Left lung (tissue), 10 donors: ENCODE data around the gene ACTL6B. TPM values are rescaled to one million over a fixed set of nuclear protein-coding genes. Genes with fewer than 3 reads are reported as not detected.

Source experiments
- ATAC-seq: fragments of 200-7000 bp; cut with Tn5 transposase; one replicate; pipeline ENCODE4 v1.9.1; 2020; ENCODE audit warnings: moderate library complexity
- DNase-seq, 4 donors: peaks; one replicate each; pipeline ENCODE4 v3.0.0-alpha.2; 2013 to 2020
- H3K27ac ChIP-seq, 2 donors: fragments of 200-600 bp; sonication (generic) in 1 of 2; one replicate each; pipeline versions ENCODE4 v1.5.0 to v1.8.0; 2020 to 2021
- H3K27me3 ChIP-seq, 2 donors: fragments of 200-600 bp; sonication (generic) in 1 of 2; one replicate each; pipeline versions ENCODE4 v1.5.0 to v1.8.0; 2020 to 2021
- H3K36me3 ChIP-seq, 2 donors: fragments of 200-600 bp; sonication (generic) in 1 of 2; one replicate each; pipeline versions ENCODE4 v1.5.0 to v1.8.0; 2020 to 2021
- H3K4me1 ChIP-seq, 2 donors: fragments of 200-600 bp; one replicate each; pipeline ENCODE4 v1.8.0; 2021
- H3K4me3 ChIP-seq, 2 donors: fragments of 200-600 bp; sonication (generic) in 1 of 2; one replicate each; pipeline versions ENCODE4 v1.5.0 to v1.8.0; 2020 to 2021; ENCODE audit warnings: mild to moderate bottlenecking in 1 of 2
- H3K9me3 ChIP-seq, 2 donors: fragments of 200-600 bp; sonication (generic) in 1 of 2; one replicate each; pipeline versions ENCODE4 v1.5.0 to v1.8.0; 2020 to 2021
- intact Hi-C, 2 donors: fragments of 100-400 bp; cut with DNase I; formaldehyde crosslinking; loops; one replicate each; pipeline versions ENCODE4 v1.11.2 to v1.14.2; 2022
- polyA plus RNA-seq, 6 donors: library from polyadenylated mRNA; unstranded; fragments of 120-200 nt; gene quantifications; one replicate each; pipeline ENCODE4 v1.2.1, GENCODE V29; 2013; ENCODE audit not compliant: insufficient read length in 6 of 6
- total RNA-seq, 2 donors: library from RNA; stranded (reverse); fragmentation: NEBNext Ultra II Directional; extraction: Animal tissue kit (Norgen Biotek cat#: 25700); gene quantifications; one replicate each; pipeline ENCODE4 v1.2.1, GENCODE V29; 2021
- TF ChIP-seq, protein P1 (sequence below), 2 donors: fragments of 200-600 bp; sonication (generic) in 1 of 2; IDR thresholded peaks; one replicate each; pipeline versions ENCODE4 v1.5.0 to v1.8.0; 2021; ENCODE audit warnings: antibody characterized with exemption in 2 of 2
- donor health status: DM: no; HTN: yes; CAD: no.
- donor health status: DM: no; HTN: no; CAD: no.

Gene ACTL6B
- total and polyA plus RNA-seq, 8 donors: 0.17 to 0.20 TPM; not detected in 6

DNA sequence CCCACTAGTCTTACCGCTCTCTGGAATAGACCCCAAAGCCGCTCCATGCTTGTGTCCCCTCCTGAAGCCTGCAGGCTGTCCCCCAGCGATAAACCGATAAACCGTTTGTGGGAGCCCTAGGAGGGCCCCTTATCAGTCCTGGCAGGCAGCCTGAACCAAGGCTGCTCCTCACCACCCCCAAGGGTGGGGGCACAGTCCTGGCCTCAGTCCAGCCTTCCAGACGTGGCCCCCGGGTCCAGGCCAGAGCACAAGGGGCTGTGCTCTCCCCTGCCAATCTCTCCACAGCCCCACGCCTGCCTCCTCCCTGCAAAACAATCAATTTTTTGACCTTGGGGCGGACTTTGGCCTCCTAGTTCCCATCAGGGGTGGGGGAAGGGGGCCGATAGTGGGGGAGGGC is 14.8 kb downstream of the ACTL6B start, which contains the start of gene TFR2:
Gene TFR2 (minus strand): TSS at position 90 of the 397 bp plus-strand sequence. CDS start 43 bp downstream, at position 47.
- DNase-seq (no peak), ATAC-seq (no peak)
- no peaks in the 10 kb centered on the region for H3K36me3 ChIP-seq
- H3K27ac ChIP-seq: no peak within 1 kb of the TSS
- H3K4me1 ChIP-seq: no peaks in the 10 kb centered on the region
- H3K27me3 ChIP-seq: peaks cover 0 to 58% of the 10 kb centered on the region in 2 donors
- intact Hi-C loops: no loop called here
- no peak within 1 kb of the TSS for H3K4me3 ChIP-seq
- TF ChIP-seq, protein P1, sequence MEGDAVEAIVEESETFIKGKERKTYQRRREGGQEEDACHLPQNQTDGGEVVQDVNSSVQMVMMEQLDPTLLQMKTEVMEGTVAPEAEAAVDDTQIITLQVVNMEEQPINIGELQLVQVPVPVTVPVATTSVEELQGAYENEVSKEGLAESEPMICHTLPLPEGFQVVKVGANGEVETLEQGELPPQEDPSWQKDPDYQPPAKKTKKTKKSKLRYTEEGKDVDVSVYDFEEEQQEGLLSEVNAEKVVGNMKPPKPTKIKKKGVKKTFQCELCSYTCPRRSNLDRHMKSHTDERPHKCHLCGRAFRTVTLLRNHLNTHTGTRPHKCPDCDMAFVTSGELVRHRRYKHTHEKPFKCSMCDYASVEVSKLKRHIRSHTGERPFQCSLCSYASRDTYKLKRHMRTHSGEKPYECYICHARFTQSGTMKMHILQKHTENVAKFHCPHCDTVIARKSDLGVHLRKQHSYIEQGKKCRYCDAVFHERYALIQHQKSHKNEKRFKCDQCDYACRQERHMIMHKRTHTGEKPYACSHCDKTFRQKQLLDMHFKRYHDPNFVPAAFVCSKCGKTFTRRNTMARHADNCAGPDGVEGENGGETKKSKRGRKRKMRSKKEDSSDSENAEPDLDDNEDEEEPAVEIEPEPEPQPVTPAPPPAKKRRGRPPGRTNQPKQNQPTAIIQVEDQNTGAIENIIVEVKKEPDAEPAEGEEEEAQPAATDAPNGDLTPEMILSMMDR (IDR thresholded peaks at IDR 0.05): no peak
- no peaks in the 10 kb centered on the region for H3K9me3 ChIP-seq

DNA sequence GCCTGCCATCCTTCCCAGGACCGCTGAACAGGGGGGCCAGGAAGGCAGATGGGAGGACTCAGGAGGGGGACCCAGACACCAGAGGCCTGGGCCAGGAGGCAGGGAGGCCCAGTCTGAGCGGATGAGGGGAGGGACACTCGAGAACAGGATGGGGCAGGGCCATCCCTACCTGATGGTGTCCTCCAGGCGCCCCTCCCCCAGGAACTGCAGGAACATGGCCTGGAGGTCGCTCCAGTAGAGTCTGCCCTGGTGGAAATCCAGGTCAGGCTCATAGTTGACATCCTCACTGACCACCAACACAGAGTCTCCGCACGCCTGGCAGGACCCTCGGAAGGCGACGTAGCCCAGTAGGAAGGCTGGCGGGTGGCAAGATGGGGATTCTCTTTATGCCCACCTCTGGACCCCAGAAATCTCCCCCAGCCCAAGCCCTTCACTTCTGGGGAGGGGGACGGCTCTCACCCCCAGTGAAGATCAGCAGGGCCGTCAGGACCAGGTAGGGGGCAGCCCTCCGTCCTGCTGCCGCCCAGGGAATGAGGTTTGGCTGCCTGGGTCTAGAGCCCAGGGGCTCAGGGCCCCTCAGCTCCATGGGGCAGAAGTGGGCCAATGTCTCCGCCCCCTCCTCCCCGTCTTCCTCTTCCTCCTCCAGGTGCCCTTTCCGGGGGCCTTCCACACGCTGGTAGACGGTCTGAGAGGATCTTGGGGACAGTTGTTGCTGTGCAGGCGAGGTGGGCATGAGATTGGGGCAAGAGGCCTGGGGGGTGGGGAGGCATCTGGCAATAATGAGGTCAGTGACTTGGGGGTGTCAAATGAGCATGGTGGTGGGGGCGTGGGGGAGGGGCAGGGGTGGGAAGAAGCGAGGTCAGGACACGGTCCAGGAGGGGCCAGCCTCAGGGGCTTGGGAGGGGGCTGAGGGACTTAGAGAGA is 15.5 kb downstream of the ACTL6B start:
- H3K36me3 ChIP-seq: no peaks in the 10 kb centered on the region
- H3K27me3 ChIP-seq: peaks cover 0 to 51% of the 10 kb centered on the region in 2 donors
- no peak overlapping the region for H3K27ac ChIP-seq
- no peaks in the 10 kb centered on the region for H3K9me3 ChIP-seq
- no peak for DNase-seq
- intact Hi-C loops: no loop called here
- H3K4me3 ChIP-seq: no peak overlapping the region
- H3K4me1 ChIP-seq: no peaks in the 10 kb centered on the region
- TF ChIP-seq, protein P1 (IDR thresholded peaks at IDR 0.05): no peak
- no peak for ATAC-seq

DNA sequence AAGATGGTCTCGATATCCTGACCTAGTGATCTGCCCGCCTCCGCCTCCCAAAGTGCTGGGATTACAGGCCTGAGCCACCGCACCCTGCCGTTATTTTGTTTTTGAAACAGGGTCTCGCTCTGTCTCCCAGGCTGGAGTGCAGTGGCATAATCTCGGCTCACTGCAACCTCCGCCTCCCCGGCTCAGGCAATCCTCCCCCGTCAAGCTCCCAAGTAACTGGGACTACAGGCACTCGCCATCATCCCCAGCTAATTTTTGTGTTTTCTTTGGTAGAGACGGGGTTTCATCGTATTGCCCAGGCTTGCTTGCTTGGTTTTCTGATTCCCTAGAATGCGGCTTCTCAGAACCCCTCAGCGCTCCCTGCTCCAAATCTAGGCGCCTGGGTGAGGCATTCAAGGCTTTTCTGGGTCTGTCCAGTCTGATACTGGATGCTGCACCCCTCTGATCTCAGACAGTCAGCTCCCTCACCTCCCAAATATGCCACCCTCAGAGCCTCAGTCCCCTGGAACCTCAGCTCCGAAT is 16.2 kb downstream of the ACTL6B start:
- no peaks in the 10 kb centered on the region for H3K9me3 ChIP-seq
- H3K4me3 ChIP-seq: no peak overlapping the region
- intact Hi-C loops: no loop called here
- DNase-seq: no peak
- no peaks in the 10 kb centered on the region for H3K4me1 ChIP-seq
- no peak overlapping the region for H3K27ac ChIP-seq
- TF ChIP-seq, protein P1 (IDR thresholded peaks at IDR 0.05): no peak
- H3K36me3 ChIP-seq: no peaks in the 10 kb centered on the region
- H3K27me3 ChIP-seq: peaks cover 0 to 48% of the 10 kb centered on the region in 2 donors
- no peak for ATAC-seq

DNA sequence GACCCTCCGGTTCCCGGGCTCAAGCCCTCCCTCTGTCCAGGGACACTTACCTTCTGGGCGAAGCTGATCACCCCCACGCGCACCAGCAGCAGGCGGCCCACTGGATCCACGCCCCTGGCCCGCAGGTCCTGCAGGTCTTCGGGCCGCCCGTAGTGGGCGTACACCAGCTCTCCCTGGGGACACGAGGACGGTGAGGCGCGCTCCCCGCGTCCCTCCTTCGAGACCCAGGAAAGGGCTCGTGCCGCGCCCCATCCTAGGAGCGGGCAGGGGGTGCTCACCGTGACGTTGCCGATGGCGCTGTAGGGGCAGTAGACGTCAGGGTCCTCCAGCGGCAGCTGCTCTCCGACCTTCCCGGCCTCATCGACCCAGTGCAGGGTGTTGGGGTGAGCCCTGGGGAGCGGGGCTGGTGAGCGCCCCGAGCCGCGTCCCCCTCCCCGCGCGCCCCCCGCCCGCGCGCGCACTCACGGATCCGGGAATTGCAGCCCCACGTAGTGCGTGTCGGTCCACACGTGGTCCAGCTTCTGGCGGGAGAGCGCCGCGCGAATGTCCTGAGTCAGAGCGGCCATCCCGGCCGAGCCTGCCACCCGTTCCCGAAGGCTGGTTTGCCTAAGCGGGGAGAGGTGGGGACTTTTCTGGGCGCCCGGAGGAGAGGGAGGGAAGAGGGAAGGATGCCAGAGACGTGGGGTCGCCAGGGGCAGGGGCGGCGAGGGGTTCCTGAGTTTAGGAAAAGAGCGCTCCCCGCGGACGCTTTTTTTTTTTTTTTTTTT is 23.1 kb downstream of the ACTL6B start:
- Histone ChIP-seq H3K9me3 (no peaks in the 10 kb centered on the region), H3K4me1 (peaks cover 4 to 7% of the 10 kb centered on the region in 2 donors), H3K27me3 (peaks cover 0 to 33% of the 10 kb centered on the region in 2 donors), H3K4me3 (peak overlapping the region; percentile 35 to 52), H3K27ac (no peak overlapping the region), H3K36me3 (no peaks in the 10 kb centered on the region)
- intact Hi-C loops: no loop called here
- DNase-seq (peak in 3 of 4 donors; percentile 51 to 89 (median 52)), ATAC-seq (peak; percentile 87)
- TF ChIP-seq, protein P1 (IDR thresholded peaks at IDR 0.05): peak in 1 of 2 donors; percentile 23
